ENCODE measurements around the gene DCLK1.

- TF ChIP-seq CTCF (IDR thresholded peaks at IDR 0.05; ENCODE audit: low read depth, low read length, missing input control) (no peak), MAX (IDR thresholded peaks at IDR 0.05) (no peak), ATF3 (IDR thresholded peaks at IDR 0.05) (no peak), GABPA (IDR thresholded peaks at IDR 0.05 in 1 of 2, conservative IDR thresholded peaks at IDR 0.05 in 1 of 2) (no peak), REST (IDR thresholded peaks at IDR 0.05) (no peak), ZBTB33 (IDR thresholded peaks at IDR 0.05) (no peak), HNF4G (IDR thresholded peaks at IDR 0.05) (no peak), EGR1 (IDR thresholded peaks at IDR 0.05; ENCODE audit: low read depth in 2 of 2) (no peak), TAF1 (conservative IDR thresholded peaks at IDR 0.05) (no peak), RAD21 (IDR thresholded peaks at IDR 0.05) (no peak), HNF4A (conservative IDR thresholded peaks at IDR 0.05) (no peak), NR2F2 (IDR thresholded peaks at IDR 0.05) (no peak), JUND (IDR thresholded peaks at IDR 0.05) (no peak), FOXA2 (IDR thresholded peaks at IDR 0.05) (no peak)
Observed at GRCh38 chr13:36076211-36076610, 55.0 kb downstream of the DCLK1 start.
